G401 (cell line): ENCODE results near the gene NAT14. TPM values are rescaled to one million over a fixed set of nuclear protein-coding genes. Genes with fewer than 3 reads are reported as not detected.
A peak's percentile ranks its signal among the peaks of the same experiment; 100 is the strongest.
"Not testable (repeated sequence)": the region's sequence is repeated elsewhere in the genome, so short reads cannot be mapped to it uniquely, and the experiment has no call there.

Experiments used
- DNase-seq: peaks from one replicate; pipeline ENCODE4 v3.0.0-alpha.2; 2015; ENCODE audit warnings: low spot score
- in situ Hi-C: cut with HindIII; loops from 2 replicates; pipeline ENCODE4 v1.10.0; 2016; ENCODE audit warnings: low sequenced_read_pairs, mixed read lengths
- total RNA-seq: library from RNA; depleted of rRNA; stranded (reverse); fragments of >200 nt; shearing (Covaris generic); gene quantifications from 2 replicates; pipeline ENCODE4 v1.2.3, GENCODE V29; 2014; rRNA removed

Gene NAT14
- total RNA-seq, 1 experiment from 2014 or later = 143 TPM

DNA sequence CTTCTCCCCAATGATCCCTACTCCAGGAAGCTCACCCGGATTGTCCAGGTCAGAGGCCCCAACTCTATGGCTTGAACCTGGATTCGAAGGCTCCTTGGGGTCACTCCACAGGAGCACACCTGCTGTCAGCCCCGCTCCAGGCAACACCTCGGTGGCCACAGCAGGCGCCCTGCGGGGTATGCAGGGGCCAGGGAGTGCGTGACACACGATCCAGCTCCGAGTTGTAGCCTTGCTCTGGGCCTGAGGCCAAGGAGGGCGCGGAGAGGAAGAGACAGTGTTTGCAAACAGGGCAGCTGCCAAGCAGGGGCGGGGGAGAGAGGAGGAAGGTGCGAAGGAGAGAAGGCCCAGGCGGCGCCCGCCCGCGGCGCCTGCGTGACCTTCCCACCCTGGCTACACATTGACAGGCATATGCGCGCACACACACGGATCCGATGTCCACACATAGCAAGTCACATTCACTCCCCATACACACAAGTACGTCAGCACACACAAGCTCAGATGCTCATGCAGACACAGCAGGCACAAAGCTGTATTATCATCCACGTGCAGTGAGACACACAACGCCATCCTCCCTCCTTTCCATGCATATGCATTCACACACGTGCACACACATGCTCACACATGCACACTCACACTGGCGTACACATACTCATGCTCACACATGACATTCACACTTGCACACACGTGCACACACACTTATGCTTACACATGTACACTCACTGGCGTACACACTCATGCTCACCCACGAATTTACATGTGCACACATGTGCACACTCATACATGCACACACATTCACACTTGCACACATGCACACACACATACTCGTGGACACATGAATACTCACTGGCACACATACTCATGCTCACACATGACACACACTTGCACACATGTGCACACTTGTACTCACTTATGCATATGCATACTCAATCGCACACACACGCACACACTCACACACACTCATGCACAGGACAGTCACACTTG, 41.5 kb downstream of the NAT14 start:
- in situ Hi-C loops = no loop called here
- DNase-seq = peak; percentile 66

DNA sequence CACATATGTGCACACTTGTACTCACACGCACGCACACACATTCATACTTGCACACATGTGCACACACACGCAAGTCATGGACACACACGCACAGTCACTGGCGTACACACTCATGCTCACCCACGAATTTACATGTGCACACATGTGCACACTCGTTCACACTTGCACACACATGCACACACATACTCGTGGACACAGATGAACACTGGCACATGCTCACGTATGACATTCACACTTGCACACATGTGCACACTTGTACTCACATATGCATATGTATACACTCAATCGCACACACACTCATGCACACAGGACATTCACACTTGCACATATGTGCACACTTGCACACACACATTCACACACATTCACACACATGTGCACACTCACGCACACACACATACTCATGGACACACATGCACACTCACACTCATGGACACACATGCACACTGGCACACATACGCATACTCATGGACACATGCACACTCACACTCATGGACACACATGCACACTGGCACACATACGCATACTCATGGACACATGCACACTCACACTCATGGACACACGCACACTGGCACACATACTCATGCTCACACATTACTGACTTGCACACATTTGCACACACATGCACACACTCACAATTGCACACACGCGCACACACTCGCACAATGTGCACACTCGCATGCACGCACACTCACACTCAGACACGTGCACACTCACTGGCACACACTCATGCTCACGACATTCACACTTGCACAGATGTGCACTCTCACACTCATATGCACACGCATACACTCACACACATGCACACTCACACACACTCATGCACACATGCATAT, 42.4 kb downstream of the NAT14 start:
- in situ Hi-C loops = no loop called here
- no peak for DNase-seq

- DNase-seq = peak; percentile 96
- in situ Hi-C loops = no loop called here
Observed at GRCh38 chr19:55528030-55528803, 43.2 kb downstream of the NAT14 start.

- no peak for DNase-seq
- in situ Hi-C loops = no loop called here
Observed at GRCh38 chr19:55529636-55530234, 44.7 kb downstream of the NAT14 start.

GRCh38 chr19:55530996-55531395, 46.0 kb downstream of the NAT14 start:
- DNase-seq = no peak
- in situ Hi-C loops = no loop called here

DNA sequence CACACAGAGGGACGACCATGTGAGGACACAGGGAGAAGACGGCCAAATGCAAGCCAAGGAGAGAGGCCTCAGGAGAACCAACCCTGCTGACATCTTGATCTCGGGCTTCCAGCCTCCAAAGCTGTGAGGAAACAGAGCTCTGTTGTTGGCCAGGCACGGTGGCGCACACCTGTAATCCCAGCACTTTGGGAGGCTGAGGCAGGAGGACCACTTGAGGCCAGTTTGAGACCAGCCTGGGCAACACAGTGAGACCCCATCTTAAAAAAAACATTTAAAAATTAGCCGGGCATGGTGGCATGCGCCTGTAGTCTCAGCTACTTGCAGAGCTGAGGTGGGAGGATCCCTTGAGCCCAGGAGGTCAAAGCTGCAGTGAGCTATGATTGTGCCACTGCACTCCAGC, 49.3 kb downstream of the NAT14 start:
- in situ Hi-C loops = not testable (repeated sequence)

GRCh38 chr19:55535173-55535964, 50.4 kb downstream of the NAT14 start:
- DNase-seq = no peak
- in situ Hi-C loops = no loop called here

More for the DNA sequence above, 49.3 kb downstream of the NAT14 start:
- not testable (repeated sequence) for DNase-seq

DNA sequence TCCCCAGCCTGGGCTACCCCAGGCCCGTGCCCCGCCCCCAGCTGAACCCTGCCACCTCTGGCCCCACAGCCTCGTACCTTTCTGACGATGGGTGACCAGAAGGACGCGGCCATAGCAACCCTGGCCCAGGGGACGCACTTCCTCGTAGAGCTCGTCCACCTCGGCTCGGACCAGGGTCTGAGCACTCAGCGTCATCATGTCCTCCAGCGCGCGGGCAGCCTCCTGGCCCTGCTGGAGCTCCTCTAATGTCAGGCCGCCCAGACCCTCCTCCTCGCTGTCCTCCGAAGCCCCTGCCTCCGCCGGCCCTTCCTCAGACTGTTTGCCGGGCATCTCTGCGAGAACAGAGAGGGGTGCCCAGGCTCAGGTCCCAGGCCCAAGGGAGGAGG, 51.0 kb downstream of the NAT14 start:
- in situ Hi-C loops = no loop called here
- DNase-seq = no peak

GRCh38 chr19:55536366-55536765, 51.4 kb downstream of the NAT14 start:
- no peak for DNase-seq
- in situ Hi-C loops = no loop called here

Other genes with a start within 250 kb of the NAT14 start
- gene PPP6R1, start 226.2 kb upstream of the NAT14 start, total RNA-seq = 104 and 109 TPM in 2 replicates
- 74.4 and 89.1 TPM in 2 replicates for gene HSPBP1, start 205.1 kb upstream of the NAT14 start, total RNA-seq
- 8.9 and 18.3 TPM in 2 replicates for gene BRSK1, start 201.2 kb upstream of the NAT14 start, total RNA-seq
- gene TMEM150B, start 159.8 kb upstream of the NAT14 start, total RNA-seq = 1.9 TPM in 1 of 2 replicates, not detected in the other
- gene KMT5C, start 145.3 kb upstream of the NAT14 start, total RNA-seq = 17.7 and 20.8 TPM in 2 replicates
- 5.8 TPM in 2 replicates for gene COX6B2, start 130.5 kb upstream of the NAT14 start, total RNA-seq
- not detected in 2 replicates for gene GARIN5B, start 121.9 kb upstream of the NAT14 start, total RNA-seq
- gene IL11, start 114.7 kb upstream of the NAT14 start, total RNA-seq = 6.5 and 8.4 TPM in 2 replicates
- gene TMEM190, start 108.4 kb upstream of the NAT14 start, total RNA-seq = 4.0 and 14.0 TPM in 2 replicates
- 0.55 TPM in 1 of 2 replicates, not detected in the other for gene TMEM238, start 100.9 kb upstream of the NAT14 start, total RNA-seq
- gene RPL28, start 99.3 kb upstream of the NAT14 start, total RNA-seq = 236 and 319 TPM in 2 replicates
- gene UBE2S, start 77.4 kb upstream of the NAT14 start, total RNA-seq = 329 and 348 TPM in 2 replicates
- not detected in 2 replicates for gene SHISA7, start 41.9 kb upstream of the NAT14 start, total RNA-seq
- 186 and 197 TPM in 2 replicates for gene ISOC2, start 23.5 kb upstream of the NAT14 start, total RNA-seq
- gene C19orf85, start 20.4 kb upstream of the NAT14 start, total RNA-seq = not detected in 2 replicates
- gene ZNF628, start 8.6 kb upstream of the NAT14 start, total RNA-seq = 13.3 and 27.6 TPM in 2 replicates
- 2.5 and 9.4 TPM in 2 replicates for gene SSC5D, start 3.2 kb downstream of the NAT14 start, total RNA-seq
- gene SBK2, start 51.9 kb downstream of the NAT14 start, total RNA-seq = 1.9 and 3.6 TPM in 2 replicates
- gene SBK3, start 60.4 kb downstream of the NAT14 start, total RNA-seq = 0.31 and 0.37 TPM in 2 replicates
- gene ZNF579, start 95.7 kb downstream of the NAT14 start, total RNA-seq = 10.0 and 16.2 TPM in 2 replicates
- gene FIZ1, start 114.3 kb downstream of the NAT14 start, total RNA-seq = 5.2 and 7.7 TPM in 2 replicates
- gene ZNF524, start 115.1 kb downstream of the NAT14 start, total RNA-seq = 8.4 and 19.8 TPM in 2 replicates
- gene ZNF865, start 120.5 kb downstream of the NAT14 start, total RNA-seq = 1.6 and 1.7 TPM in 2 replicates
- 6.8 and 21.0 TPM in 2 replicates for gene ZNF784, start 139.4 kb downstream of the NAT14 start, total RNA-seq
- 5.1 and 17.4 TPM in 2 replicates for gene ZNF580, start 155.8 kb downstream of the NAT14 start, total RNA-seq
- 31.0 and 53.7 TPM in 2 replicates for gene ZNF581, start 158.5 kb downstream of the NAT14 start, total RNA-seq
- gene CCDC106, start 163.0 kb downstream of the NAT14 start, total RNA-seq = 24.9 and 29.0 TPM in 2 replicates
- gene U2AF2, start 169.8 kb downstream of the NAT14 start, total RNA-seq = 239 and 262 TPM in 2 replicates
- gene EPN1, start 190.0 kb downstream of the NAT14 start, total RNA-seq = 40.6 and 89.1 TPM in 2 replicates